Right lobe of liver (tissue), 4 donors: ENCODE results near the gene AGA.

ENCODE experiments used
- POLR2A ChIP-seq: fragments of 450-650 bp; IDR thresholded peaks from one replicate; pipeline ENCODE4 v1.6.1; 2017; ENCODE audit warnings: antibody characterized with exemption, mild to moderate bottlenecking
- TF ChIP-seq, protein P1 (sequence below), 4 donors: fragments of 200-600 bp in 3 of 4; fragments of 450-650 bp in 1 of 4; IDR thresholded peaks; one replicate each; pipeline versions ENCODE4 v1.5.1 to v1.8.0; 2016 to 2022; ENCODE audit warnings: antibody characterized with exemption in 4 of 4, mild to moderate bottlenecking in 2 of 4
- donor health status: DM: no; HTN: no; CAD: no.
- donor health status: DM: no; HTN: no; CAD: no.
- donor health status: DM: no; HTN: yes; CAD: no.

DNA sequence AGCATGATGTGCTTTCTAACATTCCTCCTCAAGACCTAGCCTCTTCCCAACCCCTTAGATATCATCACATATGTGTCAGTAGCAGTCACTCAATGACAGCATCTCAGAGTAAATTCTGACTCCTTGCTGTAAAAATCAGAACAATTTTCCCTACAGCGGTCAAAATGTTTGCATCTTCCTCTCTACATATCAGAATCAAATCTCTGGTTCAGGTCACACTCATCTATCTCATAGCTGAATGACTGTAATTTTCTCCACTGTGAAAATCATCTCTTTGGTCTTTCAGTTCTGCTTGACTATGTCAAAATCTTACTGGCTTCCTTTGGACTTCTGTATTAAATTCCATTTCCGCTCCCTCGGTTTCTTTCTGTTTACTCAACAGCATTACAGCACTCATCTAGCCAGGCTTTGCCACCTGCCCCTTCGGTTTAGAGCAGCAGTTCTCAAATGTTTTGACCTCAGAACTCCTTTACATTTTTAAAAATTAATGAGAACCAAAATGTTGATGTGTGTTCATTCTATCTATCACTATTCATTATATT lies 57.3 kb downstream of the AGA start:
- TF ChIP-seq, protein P1, sequence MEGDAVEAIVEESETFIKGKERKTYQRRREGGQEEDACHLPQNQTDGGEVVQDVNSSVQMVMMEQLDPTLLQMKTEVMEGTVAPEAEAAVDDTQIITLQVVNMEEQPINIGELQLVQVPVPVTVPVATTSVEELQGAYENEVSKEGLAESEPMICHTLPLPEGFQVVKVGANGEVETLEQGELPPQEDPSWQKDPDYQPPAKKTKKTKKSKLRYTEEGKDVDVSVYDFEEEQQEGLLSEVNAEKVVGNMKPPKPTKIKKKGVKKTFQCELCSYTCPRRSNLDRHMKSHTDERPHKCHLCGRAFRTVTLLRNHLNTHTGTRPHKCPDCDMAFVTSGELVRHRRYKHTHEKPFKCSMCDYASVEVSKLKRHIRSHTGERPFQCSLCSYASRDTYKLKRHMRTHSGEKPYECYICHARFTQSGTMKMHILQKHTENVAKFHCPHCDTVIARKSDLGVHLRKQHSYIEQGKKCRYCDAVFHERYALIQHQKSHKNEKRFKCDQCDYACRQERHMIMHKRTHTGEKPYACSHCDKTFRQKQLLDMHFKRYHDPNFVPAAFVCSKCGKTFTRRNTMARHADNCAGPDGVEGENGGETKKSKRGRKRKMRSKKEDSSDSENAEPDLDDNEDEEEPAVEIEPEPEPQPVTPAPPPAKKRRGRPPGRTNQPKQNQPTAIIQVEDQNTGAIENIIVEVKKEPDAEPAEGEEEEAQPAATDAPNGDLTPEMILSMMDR (IDR thresholded peaks at IDR 0.05) = no peak
- no peak for TF ChIP-seq POLR2A
